Activated naive CD4-positive, alpha-beta T cell treated with anti-CD3 and anti-CD28 coated beads, Interleukin-2, amount 50 U/mL, for 24 hours (primary cell): ENCODE data around the gene BAG1.

Experiments used
- H3K27ac Mint-ChIP-seq: one replicate; pipeline ENCODE4 v1.8.0; 2021; ENCODE audit warnings: mild to moderate bottlenecking, mixed read lengths
- H3K27me3 Mint-ChIP-seq: one replicate; pipeline ENCODE4 v1.8.0; 2021; ENCODE audit warnings: mixed read lengths
- H3K36me3 Mint-ChIP-seq: one replicate; pipeline ENCODE4 v1.8.0; 2021; ENCODE audit warnings: mixed read lengths
- H3K4me1 Mint-ChIP-seq: one replicate; pipeline ENCODE4 v1.8.0; 2021; ENCODE audit warnings: mixed read lengths
- H3K4me3 Mint-ChIP-seq: one replicate; pipeline ENCODE4 v1.8.0; 2021; ENCODE audit warnings: mild to moderate bottlenecking, mixed read lengths
- H3K9me3 Mint-ChIP-seq: one replicate; pipeline ENCODE4 v1.8.0; 2021; ENCODE audit warnings: mixed read lengths

Gene BAG1

GRCh38 chr9:33257276-33257675 is 7.2 kb downstream of the BAG1 start:
- Mint-ChIP-seq H3K9me3 (no peaks in the 10 kb centered on the region), H3K27me3 (no peaks in the 10 kb centered on the region), H3K4me1 (peaks cover 18% of the 10 kb centered on the region), H3K4me3 (no peak overlapping the region), H3K36me3 (peaks cover 20% of the 10 kb centered on the region), H3K27ac (no peak overlapping the region)

GRCh38 chr9:33256236-33256635 is 8.3 kb downstream of the BAG1 start:
- Mint-ChIP-seq H3K27ac (no peak overlapping the region), H3K4me3 (no peak overlapping the region), H3K9me3 (no peaks in the 10 kb centered on the region), H3K36me3 (peaks cover 18% of the 10 kb centered on the region), H3K27me3 (no peaks in the 10 kb centered on the region), H3K4me1 (peaks cover 14% of the 10 kb centered on the region)

GRCh38 chr9:33255471-33255870 is 9.0 kb downstream of the BAG1 start:
- H3K4me3 Mint-ChIP-seq = no peak overlapping the region
- peaks cover 9% of the 10 kb centered on the region for H3K4me1 Mint-ChIP-seq
- H3K9me3 Mint-ChIP-seq = no peaks in the 10 kb centered on the region
- H3K27me3 Mint-ChIP-seq = no peaks in the 10 kb centered on the region
- no peak overlapping the region for H3K27ac Mint-ChIP-seq
- peaks cover 14% of the 10 kb centered on the region for H3K36me3 Mint-ChIP-seq

DNA sequence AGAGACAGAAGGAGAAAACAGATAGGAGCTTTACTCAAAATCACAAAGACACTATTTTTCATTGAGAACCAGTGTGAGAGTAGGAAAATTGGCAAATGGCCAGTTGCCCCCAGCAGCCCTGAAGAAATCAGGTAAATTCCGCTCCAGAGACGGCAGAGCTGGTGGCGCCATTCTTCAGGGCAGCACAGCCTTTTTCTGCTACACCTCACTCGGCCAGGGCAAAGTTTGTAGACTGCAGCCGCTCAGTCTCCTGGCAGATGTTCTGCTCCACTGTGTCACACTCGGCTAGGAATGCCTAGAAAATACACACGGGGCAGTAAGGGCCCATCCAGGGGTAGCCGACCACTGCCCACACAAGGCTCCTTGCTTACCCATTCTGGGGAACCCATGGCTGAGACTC is 9.5 kb downstream of the BAG1 start:
- Mint-ChIP-seq H3K9me3 (no peaks in the 10 kb centered on the region), H3K4me3 (no peak overlapping the region), H3K4me1 (peaks cover 7% of the 10 kb centered on the region), H3K27me3 (no peaks in the 10 kb centered on the region), H3K36me3 (peaks cover 11% of the 10 kb centered on the region), H3K27ac (no peak overlapping the region)

GRCh38 chr9:33254211-33254610 is 10.3 kb downstream of the BAG1 start:
- Mint-ChIP-seq H3K36me3 (peaks cover 11% of the 10 kb centered on the region), H3K9me3 (no peaks in the 10 kb centered on the region), H3K27me3 (no peaks in the 10 kb centered on the region), H3K27ac (peak overlapping the region; percentile 41), H3K4me3 (no peak overlapping the region), H3K4me1 (peaks cover 7% of the 10 kb centered on the region)

GRCh38 chr9:33250458-33250995 is 14.0 kb downstream of the BAG1 start:
- Mint-ChIP-seq H3K4me1 (no peaks in the 10 kb centered on the region), H3K27me3 (no peaks in the 10 kb centered on the region), H3K27ac (no peak overlapping the region), H3K9me3 (no peaks in the 10 kb centered on the region), H3K4me3 (no peak overlapping the region), H3K36me3 (peaks cover 12% of the 10 kb centered on the region)

- Mint-ChIP-seq H3K4me3 (no peak overlapping the region), H3K9me3 (no peaks in the 10 kb centered on the region), H3K4me1 (no peaks in the 10 kb centered on the region), H3K36me3 (peaks cover 12% of the 10 kb centered on the region), H3K27me3 (no peaks in the 10 kb centered on the region), H3K27ac (no peak overlapping the region)
Measured at GRCh38 chr9:33249983-33250382, 14.5 kb downstream of the BAG1 start.

- Mint-ChIP-seq H3K4me1 (no peaks in the 10 kb centered on the region), H3K27ac (no peak overlapping the region), H3K4me3 (no peak overlapping the region), H3K36me3 (peaks cover 12% of the 10 kb centered on the region), H3K9me3 (no peaks in the 10 kb centered on the region), H3K27me3 (no peaks in the 10 kb centered on the region)
Measured at GRCh38 chr9:33249087-33249658, 15.3 kb downstream of the BAG1 start.

GRCh38 chr9:33248606-33249005 is 15.9 kb downstream of the BAG1 start:
- Mint-ChIP-seq H3K4me1 (no peaks in the 10 kb centered on the region), H3K27me3 (no peaks in the 10 kb centered on the region), H3K4me3 (no peak overlapping the region), H3K27ac (no peak overlapping the region), H3K36me3 (peaks cover 12% of the 10 kb centered on the region), H3K9me3 (no peaks in the 10 kb centered on the region)

DNA sequence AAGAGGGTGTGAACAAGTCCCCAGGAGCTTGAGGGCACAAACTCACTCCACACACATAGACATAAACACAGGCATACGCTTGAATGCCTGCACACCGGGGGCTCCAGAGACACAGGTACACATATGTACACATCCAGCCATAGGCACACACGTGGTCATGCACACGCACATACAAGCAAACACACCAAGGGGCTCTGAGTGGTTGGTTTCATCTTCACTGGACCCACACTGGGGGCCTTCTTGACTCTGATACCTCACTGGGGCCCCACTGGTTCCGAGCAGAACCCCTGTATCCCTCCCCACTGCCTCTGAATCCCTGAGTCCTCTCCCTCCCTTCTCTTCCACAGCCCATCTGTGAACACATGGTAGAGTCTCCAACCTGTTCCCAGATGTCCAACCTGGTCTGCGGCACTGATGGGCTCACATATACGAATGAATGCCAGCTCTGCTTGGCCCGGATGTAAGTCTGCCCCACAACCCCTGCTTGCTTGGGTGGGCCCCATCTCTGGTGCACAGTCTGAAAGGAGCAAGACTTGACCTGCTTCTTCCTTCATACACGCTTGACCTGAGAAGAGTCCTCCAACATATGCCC is 18.1 kb downstream of the BAG1 start:
- peaks cover 5% of the 10 kb centered on the region for H3K36me3 Mint-ChIP-seq
- no peaks in the 10 kb centered on the region for H3K9me3 Mint-ChIP-seq
- H3K4me3 Mint-ChIP-seq = no peak overlapping the region
- H3K4me1 Mint-ChIP-seq = no peaks in the 10 kb centered on the region
- no peaks in the 10 kb centered on the region for H3K27me3 Mint-ChIP-seq
- H3K27ac Mint-ChIP-seq = no peak overlapping the region

DNA sequence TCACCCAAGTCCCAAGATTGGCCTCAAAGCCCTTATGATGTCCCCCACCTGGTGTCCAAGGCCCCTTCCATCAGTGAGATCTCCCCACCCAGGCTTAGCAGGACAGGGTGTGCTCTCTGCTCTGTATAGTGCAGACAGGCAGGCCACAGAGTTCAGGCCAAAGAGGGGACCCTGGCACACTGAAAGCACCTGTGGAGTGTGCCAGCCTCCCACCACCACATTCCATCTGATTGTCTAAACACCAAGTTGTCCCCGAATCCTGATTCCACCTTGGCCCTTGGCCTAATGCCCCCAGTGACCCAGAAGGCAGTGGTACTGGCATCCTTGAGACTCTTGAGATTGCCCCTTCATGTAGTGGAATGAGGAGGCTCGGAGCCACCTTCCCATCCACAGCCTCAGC is 19.2 kb downstream of the BAG1 start:
- Mint-ChIP-seq H3K36me3 (peaks cover 5% of the 10 kb centered on the region), H3K27ac (no peak overlapping the region), H3K27me3 (peaks cover 2% of the 10 kb centered on the region), H3K4me3 (no peak overlapping the region), H3K4me1 (no peaks in the 10 kb centered on the region), H3K9me3 (no peaks in the 10 kb centered on the region)

DNA sequence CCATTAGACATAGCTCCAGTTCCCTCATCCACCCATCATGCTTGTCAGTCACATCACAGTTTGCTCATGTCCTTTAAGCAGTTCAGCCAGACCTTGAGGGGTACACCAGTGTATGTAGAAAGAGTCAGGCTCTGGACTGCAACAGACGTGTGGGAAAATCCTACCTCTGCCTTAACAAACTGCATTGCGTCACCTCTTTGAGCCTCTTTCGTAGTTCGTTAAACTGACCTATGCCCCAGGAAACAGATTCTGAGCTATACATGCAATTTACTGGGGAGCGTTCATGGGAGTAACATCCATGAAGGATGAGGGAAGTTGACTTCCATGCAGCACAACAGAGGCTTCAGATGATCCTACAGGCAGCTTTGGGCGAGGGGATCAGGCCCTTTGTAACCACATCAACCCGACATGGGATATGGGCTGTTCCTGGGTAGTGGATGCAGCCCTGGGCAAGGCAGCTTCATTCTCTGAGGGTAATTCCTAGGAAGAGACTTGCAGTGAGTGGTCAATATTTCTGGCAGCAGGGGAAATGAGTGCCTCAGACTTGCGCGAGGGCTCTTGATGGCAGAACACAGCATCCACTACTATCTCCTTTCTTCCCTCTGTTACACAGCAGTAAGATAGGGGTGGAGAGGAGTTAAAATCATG is 20.2 kb downstream of the BAG1 start:
- no peaks in the 10 kb centered on the region for H3K9me3 Mint-ChIP-seq
- peaks cover 4% of the 10 kb centered on the region for H3K4me1 Mint-ChIP-seq
- peaks cover 2% of the 10 kb centered on the region for H3K27me3 Mint-ChIP-seq
- H3K27ac Mint-ChIP-seq = no peak overlapping the region
- H3K36me3 Mint-ChIP-seq = peaks cover 5% of the 10 kb centered on the region
- H3K4me3 Mint-ChIP-seq = no peak overlapping the region

- H3K27me3 Mint-ChIP-seq = peaks cover 2% of the 10 kb centered on the region
- H3K36me3 Mint-ChIP-seq = peaks cover 3% of the 10 kb centered on the region
- no peaks in the 10 kb centered on the region for H3K9me3 Mint-ChIP-seq
- H3K4me3 Mint-ChIP-seq = no peak overlapping the region
- peaks cover 4% of the 10 kb centered on the region for H3K4me1 Mint-ChIP-seq
- H3K27ac Mint-ChIP-seq = no peak overlapping the region
Measured at GRCh38 chr9:33242609-33243134, 21.8 kb downstream of the BAG1 start.

GRCh38 chr9:33241298-33241697 is 23.2 kb downstream of the BAG1 start:
- Mint-ChIP-seq H3K9me3 (no peaks in the 10 kb centered on the region), H3K27ac (no peak overlapping the region), H3K27me3 (peaks cover 2% of the 10 kb centered on the region), H3K4me3 (no peak overlapping the region), H3K36me3 (no peaks in the 10 kb centered on the region), H3K4me1 (peaks cover 4% of the 10 kb centered on the region)

DNA sequence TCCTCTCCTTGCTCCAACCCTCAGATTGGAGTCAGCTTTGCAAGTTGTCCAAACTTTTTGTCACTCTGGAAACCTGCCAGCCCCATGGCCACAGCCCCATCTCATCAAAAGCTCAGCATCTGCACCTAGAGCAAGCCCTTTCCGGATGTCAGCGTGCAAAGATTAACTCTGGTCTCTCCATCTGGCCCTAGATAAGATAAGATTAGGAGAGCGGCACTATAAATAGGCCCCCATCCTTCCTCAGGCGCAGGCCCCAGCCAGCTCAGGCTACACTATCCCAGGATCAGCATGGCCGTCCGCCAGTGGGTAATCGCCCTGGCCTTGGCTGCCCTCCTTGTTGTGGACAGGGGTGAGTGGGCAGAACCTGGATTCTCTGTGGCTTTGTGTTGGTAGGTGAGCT is 24.6 kb downstream of the BAG1 start, which contains the start of gene SPINK4:
SPINK4 (plus strand) TSS at position 247 of the 400 bp plus-strand sequence; CDS start at position 289, 42 bp downstream.
- Mint-ChIP-seq H3K27ac (peak within 1 kb of the TSS; percentile 83), H3K4me1 (peaks cover 4% of the 10 kb centered on the region), H3K4me3 (no peak within 1 kb of the TSS), H3K27me3 (peaks cover 2% of the 10 kb centered on the region), H3K36me3 (no peaks in the 10 kb centered on the region), H3K9me3 (no peaks in the 10 kb centered on the region)

DNA sequence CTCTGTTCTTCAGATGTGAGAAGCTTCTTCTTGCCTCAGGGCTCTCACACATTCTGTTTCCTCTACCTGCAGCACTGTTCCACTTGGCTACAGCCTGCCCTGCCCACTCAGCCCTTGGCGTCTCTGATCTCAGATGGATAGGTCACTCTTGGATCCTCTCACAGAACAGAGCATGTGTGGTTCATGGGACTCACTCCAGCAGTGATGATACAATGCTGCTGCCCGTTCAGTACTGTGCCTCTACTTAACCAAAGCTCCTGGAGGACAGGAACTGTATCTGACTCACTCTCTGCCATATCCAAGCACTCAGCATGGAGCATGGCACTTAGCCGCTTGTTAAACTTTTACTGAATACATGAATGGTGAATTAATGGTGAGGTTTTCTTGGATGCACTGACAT is 27.9 kb downstream of the BAG1 start:
- no peaks in the 10 kb centered on the region for H3K9me3 Mint-ChIP-seq
- H3K4me3 Mint-ChIP-seq = no peak overlapping the region
- H3K36me3 Mint-ChIP-seq = no peaks in the 10 kb centered on the region
- H3K27me3 Mint-ChIP-seq = peaks cover 2% of the 10 kb centered on the region
- peaks cover 4% of the 10 kb centered on the region for H3K4me1 Mint-ChIP-seq
- H3K27ac Mint-ChIP-seq = no peak overlapping the region
